GM18861 (cell line): ENCODE data around the gene IGBP1.
"Not testable (repeated sequence)": the region's sequence is repeated elsewhere in the genome, so short reads cannot be mapped to it uniquely, and the experiment has no call there.

Experiments
- ATAC-seq: cut with Tn5 transposase; IDR thresholded peaks from one replicate; pipeline ENCODE4 v1.9.1; 2021; ENCODE audit not compliant: unreplicated experiment

Gene IGBP1

DNA sequence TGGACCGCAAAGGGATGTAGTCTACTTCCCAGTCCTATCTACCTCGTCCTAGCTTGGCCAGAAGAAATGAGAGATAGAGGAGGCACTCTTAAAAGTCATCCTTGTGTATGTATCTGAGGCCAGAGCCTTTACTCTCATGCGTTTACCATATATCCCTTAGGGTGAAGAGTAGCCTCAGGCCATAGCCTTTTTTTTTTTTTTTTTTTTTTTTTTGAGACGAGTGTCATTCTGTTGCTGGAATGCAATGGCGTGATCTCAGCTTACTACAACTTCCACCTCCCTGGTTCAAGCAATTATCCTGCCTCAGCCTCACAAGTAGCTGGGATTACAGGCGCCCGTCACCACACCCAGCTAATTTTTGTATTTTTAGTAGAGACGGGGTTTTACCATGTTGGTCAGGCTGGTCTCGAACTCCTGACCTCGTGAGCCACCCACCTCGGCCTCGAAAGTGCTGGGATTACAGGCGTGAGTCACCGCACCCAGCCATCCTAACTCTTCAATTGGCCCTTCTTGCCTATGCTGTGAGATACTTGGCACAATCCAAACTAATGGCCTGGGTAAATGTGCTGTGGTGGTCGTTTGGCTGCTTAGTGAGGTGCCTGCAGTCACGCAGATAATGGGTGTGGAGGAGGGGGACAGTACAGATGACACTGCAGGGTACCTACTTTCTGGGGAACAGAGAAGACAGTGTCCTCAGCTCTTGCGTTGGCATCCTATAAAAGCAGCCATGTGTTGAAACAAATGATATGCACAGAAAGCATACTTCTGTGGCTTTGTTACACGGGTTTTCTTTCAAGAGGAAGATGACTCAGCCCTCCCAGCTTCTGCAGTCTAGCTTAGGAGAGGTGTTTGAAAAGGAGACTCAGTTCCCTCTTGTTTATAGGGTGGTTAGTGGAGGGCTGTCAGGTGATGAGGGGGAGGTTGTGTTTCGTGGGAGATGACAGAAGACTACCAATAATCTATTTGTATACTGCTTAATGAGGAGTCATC, 33.6 kb downstream of the IGBP1 start:
- ATAC-seq = no peak

- ATAC-seq = no peak
Observed at GRCh38 chrX:70168238-70169188, 35.3 kb downstream of the IGBP1 start.

DNA sequence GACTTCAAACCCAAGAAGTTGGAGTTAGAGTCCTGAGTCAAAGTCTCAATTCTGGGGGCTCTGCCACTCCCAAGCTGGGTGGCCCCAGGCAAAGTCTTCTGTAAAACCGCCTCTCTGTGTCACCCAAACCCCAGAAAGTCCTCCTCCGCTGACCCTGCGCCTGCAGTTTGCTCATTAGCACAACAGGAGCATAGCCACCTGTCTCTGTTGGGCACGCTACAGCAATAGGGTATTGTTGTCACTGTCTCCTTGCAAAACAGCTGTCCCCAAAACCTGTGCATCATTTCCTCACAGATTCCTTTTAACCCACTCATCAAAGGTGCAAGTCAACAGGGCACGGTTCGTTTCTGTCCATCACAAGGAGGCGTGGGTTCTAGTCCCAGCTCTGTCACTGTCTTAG, 36.0 kb downstream of the IGBP1 start:
- no peak for ATAC-seq

DNA sequence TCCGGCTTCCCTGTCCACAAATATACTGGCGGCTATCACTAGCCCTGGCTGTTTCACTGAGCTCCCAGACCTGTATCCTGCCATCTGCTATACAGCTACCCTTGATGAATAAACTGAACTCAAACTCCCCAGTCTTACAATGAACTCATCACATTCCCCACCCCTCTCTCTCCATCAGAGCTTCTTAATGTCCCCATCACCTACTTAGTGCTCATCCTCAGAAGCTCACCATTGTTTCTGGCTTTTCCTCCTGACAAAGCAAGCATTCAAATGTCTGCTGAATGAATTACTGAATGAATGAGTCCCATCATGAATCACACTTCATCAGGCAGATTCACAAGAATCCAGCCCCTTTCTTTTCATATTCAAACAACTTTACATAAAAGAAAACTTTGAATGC, 38.4 kb downstream of the IGBP1 start:
- ATAC-seq = no peak

DNA sequence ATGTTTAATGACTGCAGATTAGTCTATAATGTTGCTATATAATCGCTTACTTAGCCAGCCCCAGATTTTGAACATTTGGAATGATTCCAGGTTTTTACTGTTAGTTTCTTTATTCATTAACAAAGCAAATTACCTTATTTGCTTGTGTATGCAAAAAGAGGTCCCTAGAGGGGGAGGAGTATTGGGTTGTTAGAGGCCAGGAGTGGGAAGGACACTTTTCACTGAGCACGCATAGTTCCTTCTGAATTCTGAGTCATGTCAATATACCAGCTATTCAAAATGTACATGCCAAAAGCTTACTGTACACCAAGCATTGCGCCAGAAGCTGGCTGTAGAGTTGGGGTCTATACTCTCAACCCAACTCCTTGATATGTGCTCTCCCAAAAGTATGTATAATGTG, 39.0 kb downstream of the IGBP1 start:
- no peak for ATAC-seq

DNA sequence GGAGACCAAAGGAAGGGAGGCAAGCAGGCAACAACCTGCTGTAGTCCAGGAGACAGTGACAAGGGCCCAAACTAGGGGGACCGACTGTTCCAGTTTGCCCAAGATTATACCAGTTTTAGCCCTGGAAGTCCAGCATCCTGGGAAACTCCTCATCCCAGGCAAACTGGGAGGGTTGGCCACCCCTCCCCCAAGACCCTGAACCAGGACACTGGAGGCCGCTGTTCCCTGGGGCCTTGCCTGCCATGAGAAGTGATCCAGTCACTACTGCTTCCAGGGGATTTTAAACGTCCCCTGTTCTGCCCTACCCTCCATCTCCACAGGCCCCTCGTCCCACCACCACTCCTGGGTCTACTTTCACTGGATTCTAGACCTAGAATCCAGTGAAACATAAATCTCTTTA, 39.7 kb downstream of the IGBP1 start:
- ATAC-seq = no peak

- no peak for ATAC-seq
Observed at GRCh38 chrX:70174754-70175153, 41.5 kb downstream of the IGBP1 start.

- no peak for ATAC-seq
Observed at GRCh38 chrX:70175338-70175737, 42.1 kb downstream of the IGBP1 start.

DNA sequence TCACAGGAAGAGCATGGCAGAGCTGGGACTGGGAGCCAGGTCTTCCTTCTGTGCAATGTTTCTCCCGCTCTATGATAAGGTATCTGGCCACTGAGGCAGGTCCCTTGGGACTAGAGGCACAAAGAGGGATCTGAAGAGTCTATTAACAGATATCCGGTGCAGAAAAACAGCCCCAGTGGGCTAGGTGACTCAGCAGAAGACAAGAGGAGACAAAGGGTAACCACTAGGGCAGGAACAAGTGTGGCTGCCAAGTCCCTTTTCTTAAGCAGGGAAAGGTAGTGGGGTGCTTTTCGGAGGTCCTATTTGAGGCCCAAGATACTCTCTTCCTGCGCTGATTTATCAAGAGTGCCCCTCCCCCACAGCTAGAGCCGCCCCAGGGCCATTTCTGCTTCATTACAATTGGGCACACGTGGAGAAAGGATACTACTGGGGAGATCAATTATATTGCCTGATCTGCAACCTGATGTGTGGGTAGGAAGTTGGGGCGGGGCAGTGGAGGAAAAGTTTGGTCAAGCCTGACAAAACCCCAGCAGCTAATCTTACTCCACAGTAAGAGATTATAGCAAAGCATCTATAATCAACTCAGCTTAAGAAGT, 43.8 kb downstream of the IGBP1 start, which contains the start of gene DGAT2L6:
TSS of gene DGAT2L6 (plus strand) at position 546 of the 596 bp plus-strand sequence. CDS start 100 bp downstream, outside the sequence.
- ATAC-seq = peak; percentile 78

DNA sequence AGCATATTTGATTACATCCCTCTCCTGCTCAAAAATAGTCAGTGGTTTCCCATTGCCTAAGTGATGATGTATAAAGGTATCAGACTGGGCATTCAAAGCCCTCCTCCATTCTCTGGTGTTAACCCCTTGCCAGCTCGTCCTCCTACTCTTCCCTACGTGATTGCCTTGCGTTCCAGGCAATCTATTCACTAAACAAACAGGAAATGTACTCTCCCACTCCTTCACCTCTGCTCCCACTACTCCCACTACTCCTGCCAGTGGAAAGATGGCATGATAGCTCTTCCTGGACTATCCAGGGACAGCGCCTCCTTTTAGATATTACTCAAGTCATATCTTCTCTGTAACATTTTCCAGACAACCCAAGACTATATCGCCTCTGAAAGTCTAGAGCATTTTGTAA, 49.8 kb downstream of the IGBP1 start:
- ATAC-seq = no peak

GRCh38 chrX:70190225-70190624, 57.0 kb downstream of the IGBP1 start:
- no peak for ATAC-seq

DNA sequence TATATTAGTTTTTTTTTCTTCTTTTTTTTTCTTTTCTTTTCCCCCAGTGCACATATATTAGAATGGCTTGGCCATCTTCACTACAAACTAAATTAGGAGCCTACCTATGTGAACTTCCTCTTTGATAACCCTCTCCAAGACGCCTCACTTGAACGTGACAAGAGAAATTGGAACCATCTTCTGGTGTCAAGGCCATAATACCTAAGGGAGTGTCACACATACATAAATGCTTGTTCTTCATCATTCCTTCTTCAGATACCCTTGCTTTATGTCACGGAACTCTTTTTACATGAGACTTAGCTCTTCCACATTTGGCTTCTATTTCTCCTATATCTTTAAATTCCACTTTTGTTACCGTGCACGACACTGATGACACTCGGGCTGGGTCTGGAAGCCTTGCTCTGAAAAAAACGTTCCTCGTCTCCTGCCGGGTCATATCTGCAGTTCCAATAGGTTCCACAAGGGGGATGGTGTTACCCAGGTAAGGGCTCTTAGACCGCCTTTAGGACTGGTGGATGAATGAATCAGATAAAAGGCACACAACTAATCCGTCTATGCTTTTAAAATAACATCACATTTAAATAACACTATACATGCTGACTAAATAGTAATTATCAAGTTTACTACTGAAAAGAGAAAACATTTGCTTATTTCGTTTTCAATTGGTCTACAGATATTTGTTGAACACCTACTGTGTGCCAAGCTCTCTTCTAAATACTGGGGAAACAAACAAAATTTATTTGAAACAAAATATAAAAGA, 63.9 kb downstream of the IGBP1 start:
- peak; percentile 91 for ATAC-seq

GRCh38 chrX:70201732-70202131, 68.5 kb downstream of the IGBP1 start:
- ATAC-seq = no peak

DNA sequence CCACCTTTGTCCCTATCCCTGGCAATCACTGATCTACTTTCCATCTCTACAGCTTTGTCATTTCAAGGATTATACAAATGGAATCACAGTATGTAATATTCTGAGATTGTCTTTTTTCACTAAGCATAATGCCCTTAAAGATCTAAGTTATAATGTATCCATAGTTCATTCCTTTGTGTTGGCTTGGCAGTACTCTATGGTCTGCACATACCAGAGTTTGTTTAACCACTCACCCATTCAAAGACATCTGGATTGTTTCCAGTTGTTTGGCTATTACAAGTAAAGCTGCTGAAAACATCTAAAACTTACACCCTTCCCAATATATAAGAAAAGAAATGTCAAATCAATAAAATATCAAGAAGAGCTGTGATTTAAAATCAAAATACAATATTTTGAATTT, 75.2 kb downstream of the IGBP1 start:
- ATAC-seq = no peak

DNA sequence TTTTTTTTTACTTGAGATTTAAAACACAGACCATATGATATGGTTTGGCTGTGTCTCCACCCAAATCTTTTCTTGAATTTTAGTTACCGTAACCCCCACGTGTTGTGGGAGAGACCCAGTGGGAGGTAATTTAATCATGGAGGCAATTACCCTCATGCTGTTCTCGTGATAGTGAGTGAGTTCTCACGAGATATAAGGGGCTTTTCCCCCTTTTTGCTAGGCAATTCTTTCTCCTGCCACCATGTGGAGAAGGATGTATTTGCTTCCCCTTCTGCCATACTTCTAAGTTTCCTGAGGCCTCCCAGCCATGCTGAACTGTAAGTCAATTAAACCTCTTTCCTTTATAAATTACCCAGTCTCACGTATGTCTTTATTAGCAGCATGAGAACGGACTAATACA, 76.3 kb downstream of the IGBP1 start:
- ATAC-seq = not testable (repeated sequence)
